Mammary epithelial cell (primary cell): Measurements from ENCODE around the gene CDC42EP1.
"Not testable (repeated sequence)": the region's sequence is repeated elsewhere in the genome, so short reads cannot be mapped to it uniquely, and the experiment has no call there.

Source experiments
- CTCF ChIP-seq, 2 donors: IDR thresholded peaks in 1 of 2; conservative IDR thresholded peaks in 1 of 2; 2 replicates each; pipeline ENCODE4 v1.5.1; 2011 to 2012; ENCODE audit warnings: inconsistent platforms in 2 of 2, low read length in 2 of 2, mild to moderate bottlenecking in 2 of 2, control low read depth in 1 of 2, low read depth in 1 of 2; ENCODE audit not compliant: insufficient read depth in 1 of 2; ENCODE audit errors: extremely low read depth in 1 of 2
- EZH2 ChIP-seq: IDR thresholded peaks from 2 replicates; pipeline ENCODE4 v1.6.1; 2012; ENCODE audit warnings: low read length, inconsistent platforms, borderline replicate concordance

- not testable (repeated sequence) for TF ChIP-seq CTCF (conservative IDR thresholded peaks at IDR 0.05 in 1 of 2, IDR thresholded peaks at IDR 0.05 in 1 of 2; ENCODE audit: extremely low read depth in 1 of 2, insufficient read depth in 1 of 2, low read depth in 1 of 2, low read length in 2 of 2); EZH2
These were observed 49.8 kb downstream of the CDC42EP1 start for GRCh38 chr22:37610153-37610475.
